Breast epithelium (tissue), 4 donors: Measurements from ENCODE around the gene RNF112. TPM values are rescaled to one million over a fixed set of nuclear protein-coding genes. Genes with fewer than 3 reads are reported as not detected.

Experiments
- DNase-seq, 2 donors: peaks; one replicate each; pipeline ENCODE4 v3.0.0-alpha.2; 2019; ENCODE audit warnings: low spot score in 2 of 2
- H3K27ac ChIP-seq, 2 donors: fragments of 200-600 bp; sonication (generic) in 1 of 2; one replicate each; pipeline ENCODE4 v1.5.1; 2016 to 2019; ENCODE audit warnings: mild to moderate bottlenecking in 1 of 2
- H3K27me3 ChIP-seq, 2 donors: fragments of 200-600 bp; sonication (generic) in 1 of 2; one replicate each; pipeline versions ENCODE4 v1.5.1 to v1.6.0; 2017 to 2019; ENCODE audit warnings: control low read depth in 1 of 2, mild to moderate bottlenecking in 1 of 2
- H3K36me3 ChIP-seq: fragments of 200-600 bp; one replicate; pipeline ENCODE4 v1.5.1; 2019
- H3K4me1 ChIP-seq, 2 donors: fragments of 200-600 bp; sonication (generic); one replicate each; pipeline ENCODE4 v1.5.1; 2016 to 2019; ENCODE audit warnings: control low read depth in 1 of 2
- H3K4me3 ChIP-seq, 3 donors: fragments of 200-600 bp; sonication (generic); 1 replicate in 2 of 3; 2 replicates in 1 of 3; pipeline ENCODE4 v1.5.1; 2016 to 2019; ENCODE audit warnings: mild to moderate bottlenecking in 3 of 3, moderate library complexity in 2 of 3
- H3K9me3 ChIP-seq, 2 donors: fragments of 200-600 bp; sonication (generic) in 1 of 2; one replicate each; pipeline ENCODE4 v1.5.1; 2016 to 2019; ENCODE audit warnings: control low read depth in 1 of 2
- POLR2A ChIP-seq: fragments of 450-650 bp; IDR thresholded peaks from one replicate; pipeline ENCODE4 v1.6.1; 2016; ENCODE audit warnings: antibody characterized with exemption, mild to moderate bottlenecking, moderate library complexity
- POLR2AphosphoS5 ChIP-seq, 3 donors: sonication (generic); formaldehyde crosslinking; IDR thresholded peaks; one replicate each; pipeline ENCODE4 v1.6.1; 2017; ENCODE audit warnings: antibody characterized with exemption in 3 of 3
- intact Hi-C: fragments of 100-400 bp; cut with DNase I; formaldehyde crosslinking; loops from one replicate; pipeline ENCODE4 v1.15.1; 2023; ENCODE audit warnings: low total_unique reads
- total RNA-seq, 3 donors: library from RNA; depleted of rRNA; stranded (reverse); fragments of >200 nt; gene quantifications; one replicate each; pipeline ENCODE4 v1.1.0, GENCODE V29; 2016
- TF ChIP-seq, protein P1 (sequence below), 3 donors: fragments of 450-650 bp; IDR thresholded peaks; one replicate each; pipeline ENCODE4 v1.5.1; 2016 to 2017; ENCODE audit warnings: antibody characterized with exemption in 3 of 3, mild to moderate bottlenecking in 3 of 3, moderate library complexity in 3 of 3

RNF112 gene
- total RNA-seq, 3 donors from 2014 or later = 0.96 to 2.9 (median 2.3) TPM

DNA sequence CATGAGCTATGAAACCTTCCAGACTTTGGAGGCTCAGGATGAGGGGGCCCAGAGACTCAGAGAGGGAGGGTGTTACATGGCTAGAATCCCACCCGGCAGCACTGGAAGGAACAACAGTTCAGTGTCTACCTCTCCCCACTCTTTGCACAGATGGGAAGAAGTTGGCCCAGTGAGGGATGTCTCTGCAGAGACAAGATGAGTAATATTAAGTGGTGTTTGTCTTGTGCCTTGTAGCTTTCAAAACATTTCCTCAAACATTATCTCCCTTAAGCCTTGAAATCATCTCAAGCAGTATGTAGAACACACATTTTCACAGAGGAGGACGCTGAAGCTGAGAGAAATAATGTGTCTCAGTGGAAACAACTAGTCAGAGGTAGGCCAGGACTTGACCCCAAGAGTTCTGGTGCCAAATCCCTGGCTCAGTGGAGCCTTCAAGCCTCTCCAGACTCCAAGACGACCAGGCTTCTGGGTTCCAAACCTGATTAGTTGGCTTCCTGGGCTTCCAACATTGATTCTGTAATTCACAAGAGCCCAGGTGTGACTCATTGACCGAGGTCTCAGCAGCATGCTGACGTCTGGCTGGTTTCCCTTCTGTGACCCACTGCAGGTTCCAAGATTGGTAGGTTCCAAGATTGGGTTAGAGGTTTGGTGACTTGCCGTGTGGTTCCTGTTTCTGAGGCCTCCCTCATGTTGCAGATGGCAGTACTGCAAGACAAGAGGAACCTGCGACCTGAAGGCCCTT, 7.4 kb downstream of the RNF112 start:
- TF ChIP-seq, protein P1, sequence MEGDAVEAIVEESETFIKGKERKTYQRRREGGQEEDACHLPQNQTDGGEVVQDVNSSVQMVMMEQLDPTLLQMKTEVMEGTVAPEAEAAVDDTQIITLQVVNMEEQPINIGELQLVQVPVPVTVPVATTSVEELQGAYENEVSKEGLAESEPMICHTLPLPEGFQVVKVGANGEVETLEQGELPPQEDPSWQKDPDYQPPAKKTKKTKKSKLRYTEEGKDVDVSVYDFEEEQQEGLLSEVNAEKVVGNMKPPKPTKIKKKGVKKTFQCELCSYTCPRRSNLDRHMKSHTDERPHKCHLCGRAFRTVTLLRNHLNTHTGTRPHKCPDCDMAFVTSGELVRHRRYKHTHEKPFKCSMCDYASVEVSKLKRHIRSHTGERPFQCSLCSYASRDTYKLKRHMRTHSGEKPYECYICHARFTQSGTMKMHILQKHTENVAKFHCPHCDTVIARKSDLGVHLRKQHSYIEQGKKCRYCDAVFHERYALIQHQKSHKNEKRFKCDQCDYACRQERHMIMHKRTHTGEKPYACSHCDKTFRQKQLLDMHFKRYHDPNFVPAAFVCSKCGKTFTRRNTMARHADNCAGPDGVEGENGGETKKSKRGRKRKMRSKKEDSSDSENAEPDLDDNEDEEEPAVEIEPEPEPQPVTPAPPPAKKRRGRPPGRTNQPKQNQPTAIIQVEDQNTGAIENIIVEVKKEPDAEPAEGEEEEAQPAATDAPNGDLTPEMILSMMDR (IDR thresholded peaks at IDR 0.05) = no peak
- TF ChIP-seq POLR2AphosphoS5 (IDR thresholded peaks at IDR 0.05) (no peak), POLR2A (no peak)
- H3K4me3 ChIP-seq = no peak overlapping the region
- intact Hi-C loops = loop anchor here (2.0 kb wide), 1 partner anchor 20 kb away; no protein-coding TSS in a partner anchor
- H3K36me3 ChIP-seq = no peaks in the 10 kb centered on the region
- peak overlapping the region; percentile 24 to 76 for H3K27ac ChIP-seq
- no peaks in the 10 kb centered on the region for H3K9me3 ChIP-seq
- H3K27me3 ChIP-seq = no peaks in the 10 kb centered on the region
- no peak for DNase-seq
- H3K4me1 ChIP-seq = no peaks in the 10 kb centered on the region

DNA sequence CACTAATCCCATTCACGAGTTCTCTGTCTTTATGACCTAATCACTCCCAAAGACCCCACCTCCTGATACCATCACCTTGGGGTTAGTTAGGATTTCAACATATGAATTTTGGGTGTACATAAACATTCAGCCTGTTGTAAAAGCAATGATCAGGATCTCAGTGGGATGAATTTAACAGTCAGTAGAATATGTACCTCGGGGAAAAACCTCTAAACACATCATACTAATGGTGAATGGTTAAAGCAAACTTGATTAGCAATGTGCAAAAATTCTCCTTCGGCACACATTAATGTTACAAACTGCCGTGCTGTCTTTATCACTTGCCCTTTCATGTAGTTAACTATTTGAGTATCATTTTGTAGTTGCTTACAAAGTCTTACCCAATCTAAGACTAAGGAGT, 10.2 kb downstream of the RNF112 start:
- H3K36me3 ChIP-seq = no peaks in the 10 kb centered on the region
- TF ChIP-seq POLR2A = no peak
- no peak for TF ChIP-seq POLR2AphosphoS5 (IDR thresholded peaks at IDR 0.05)
- TF ChIP-seq, protein P1 (IDR thresholded peaks at IDR 0.05) = no peak
- intact Hi-C loops = loop anchor here (5.0 kb wide), 1 partner anchor 1284 kb away; no protein-coding TSS in a partner anchor
- no peaks in the 10 kb centered on the region for H3K9me3 ChIP-seq
- H3K27ac ChIP-seq = no peak overlapping the region
- H3K27me3 ChIP-seq = no peaks in the 10 kb centered on the region
- no peaks in the 10 kb centered on the region for H3K4me1 ChIP-seq
- no peak for DNase-seq
- no peak overlapping the region for H3K4me3 ChIP-seq

DNA sequence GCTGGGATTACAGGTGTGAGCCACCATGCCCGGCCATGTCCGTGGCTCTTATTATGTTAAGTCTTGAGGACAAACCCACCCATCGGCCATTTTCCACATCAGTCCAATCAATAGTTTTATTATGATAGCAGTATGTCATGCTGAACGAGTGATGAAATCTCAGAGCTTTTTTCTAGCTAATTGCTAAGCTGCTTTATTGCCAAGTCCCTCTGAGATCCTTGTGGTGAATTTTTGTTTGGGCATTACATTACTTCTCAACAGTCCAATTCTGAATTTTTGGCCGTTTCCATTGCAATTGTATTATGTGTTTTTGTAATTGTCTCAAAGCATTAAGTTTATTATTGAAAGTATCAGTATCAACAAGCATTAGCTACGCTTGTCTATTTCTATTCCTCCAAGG, 10.9 kb downstream of the RNF112 start:
- DNase-seq = no peak
- no peaks in the 10 kb centered on the region for H3K4me1 ChIP-seq
- intact Hi-C loops = loop anchor here (5.0 kb wide), 1 partner anchor 1285 kb away; no protein-coding TSS in a partner anchor
- H3K27me3 ChIP-seq = no peaks in the 10 kb centered on the region
- no peak overlapping the region for H3K27ac ChIP-seq
- no peak overlapping the region for H3K4me3 ChIP-seq
- no peaks in the 10 kb centered on the region for H3K36me3 ChIP-seq
- no peaks in the 10 kb centered on the region for H3K9me3 ChIP-seq
- TF ChIP-seq, protein P1 (IDR thresholded peaks at IDR 0.05) = no peak
- no peak for TF ChIP-seq POLR2A

DNA sequence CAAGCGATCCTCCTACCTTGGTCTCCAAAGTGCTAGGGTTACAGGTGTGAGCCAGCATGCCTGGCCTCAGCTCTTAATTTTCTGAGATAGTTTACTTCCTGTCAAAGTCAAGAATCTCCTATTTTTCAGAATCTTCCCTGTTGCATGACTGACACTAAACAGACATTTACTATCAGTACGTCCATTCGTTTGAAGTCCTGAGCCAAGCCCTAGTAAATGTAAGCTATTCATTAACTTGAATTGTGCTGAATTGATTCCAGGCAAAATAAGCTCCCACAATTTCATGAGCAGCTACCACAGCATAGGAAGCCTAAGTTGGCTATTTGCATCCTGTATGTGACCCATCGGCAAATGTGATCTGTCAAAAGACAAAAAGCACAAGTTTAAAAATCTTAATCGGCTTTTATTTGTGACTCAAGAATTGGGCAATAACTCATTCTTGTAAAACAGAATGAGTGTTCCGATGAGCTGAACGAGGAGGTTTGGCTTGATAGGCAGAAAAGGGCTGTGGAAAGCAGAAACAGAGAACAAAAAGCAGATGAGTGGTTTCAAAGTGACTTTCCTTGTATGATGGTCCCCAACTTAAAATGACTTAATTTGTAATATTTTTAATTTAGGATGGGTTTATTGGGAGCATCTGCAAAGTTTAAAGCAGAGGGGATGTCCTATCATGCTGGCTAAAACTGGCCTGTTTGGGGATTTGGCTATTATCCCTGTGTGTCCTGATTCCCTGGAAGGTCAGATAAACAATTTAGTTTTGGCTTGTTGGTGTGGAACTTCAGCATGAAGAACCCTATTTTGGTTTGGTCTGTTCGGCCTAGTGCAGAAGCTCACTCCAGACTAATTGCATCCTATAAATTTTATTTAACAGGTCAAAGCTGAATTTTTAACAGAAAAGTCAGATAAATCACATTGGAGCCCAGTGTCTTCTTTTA, 14.2 kb downstream of the RNF112 start:
- H3K27me3 ChIP-seq = no peaks in the 10 kb centered on the region
- no peaks in the 10 kb centered on the region for H3K36me3 ChIP-seq
- no peak overlapping the region for H3K4me3 ChIP-seq
- TF ChIP-seq POLR2A (no peak), POLR2AphosphoS5 (IDR thresholded peaks at IDR 0.05) (peak in 1 of 3 donors; percentile 29)
- intact Hi-C loops = loop anchor here (5.0 kb wide), 1 partner anchor 1288 kb away; no protein-coding TSS in a partner anchor
- H3K27ac ChIP-seq = peak overlapping the region; percentile 51 to 79
- H3K4me1 ChIP-seq = no peaks in the 10 kb centered on the region
- no peaks in the 10 kb centered on the region for H3K9me3 ChIP-seq
- DNase-seq = no peak

DNA sequence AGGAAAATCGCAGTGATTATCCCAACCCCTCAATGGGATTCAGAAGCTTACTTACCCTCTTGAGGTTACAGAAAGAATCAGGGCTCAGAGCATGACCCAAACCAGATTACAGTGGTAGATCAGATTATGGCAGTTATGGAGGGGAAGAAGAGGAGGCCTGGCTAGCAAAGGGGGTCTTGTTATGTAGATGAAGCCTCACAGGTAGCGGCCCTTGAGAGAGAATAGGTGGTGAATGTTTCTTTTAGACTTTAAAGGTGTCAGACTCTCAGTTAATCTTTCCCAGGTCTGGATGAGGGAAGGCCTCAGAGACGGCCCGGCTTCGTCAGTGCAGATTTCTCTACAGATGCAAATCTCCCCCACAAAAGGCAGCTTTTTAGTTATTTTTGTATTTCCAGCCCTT, 15.6 kb downstream of the RNF112 start:
- Histone ChIP-seq H3K9me3 (no peaks in the 10 kb centered on the region), H3K4me3 (no peak overlapping the region), H3K27ac (no peak overlapping the region), H3K36me3 (no peaks in the 10 kb centered on the region), H3K4me1 (no peaks in the 10 kb centered on the region), H3K27me3 (no peaks in the 10 kb centered on the region)
- DNase-seq = no peak
- intact Hi-C loops = no loop called here
- TF ChIP-seq POLR2A = no peak
- TF ChIP-seq, protein P1 (IDR thresholded peaks at IDR 0.05) = no peak
- no peak for TF ChIP-seq POLR2AphosphoS5 (IDR thresholded peaks at IDR 0.05)
